ENCODE results near the gene CD58. TPM values are rescaled to one million over a fixed set of nuclear protein-coding genes. Genes with fewer than 3 reads are reported as not detected.
"Not testable (repeated sequence)": the region's sequence is repeated elsewhere in the genome, so short reads cannot be mapped to it uniquely, and the experiment has no call there.

CD58 gene
- total and polyA plus RNA-seq, 2 of the 4 experiments (the other 2 are of a cell fraction) = 5.4 to 5.7 TPM

GRCh38 chr1:116606067-116606466 is 35.2 kb upstream of the CD58 start:
- H2BK5ac ChIP-seq (ENCODE audit: low read depth, low read length, poor library complexity, severe bottlenecking); H3K4me1 ChIP-seq (ENCODE audit: control insufficient read depth, insufficient read depth, low read length); intact Hi-C loops (cut with micrococcal nuclease); H3K36me3 ChIP-seq (ENCODE audit: control insufficient read depth, insufficient read depth, low read length); BruUV-seq (replicated peaks); H3K9ac ChIP-seq (ENCODE audit: low read depth, low read length); POLR2A ChIA-PET (ENCODE audit: unreplicated experiment); H3K4me2 ChIP-seq (ENCODE audit: low read depth, low read length); H2BK120ac ChIP-seq (ENCODE audit: low read depth, low read length); H3K18ac ChIP-seq (ENCODE audit: low read depth, low read length); CTCF ChIA-PET; H3K4me3 ChIP-seq (ENCODE audit: insufficient read depth, low read depth, low read length); H3K4ac ChIP-seq (ENCODE audit: low read depth, low read length); H3K79me1 ChIP-seq (ENCODE audit: low read depth in 1 of 2, low read length in 2 of 2); ATAC-seq (ENCODE audit: low read depth); dilution Hi-C loops (cut with HindIII; ENCODE audit: low sequenced_read_pairs, unreplicated experiment); DNase-seq; H2AFZ ChIP-seq (replicated peaks; ENCODE audit: low read length, poor library complexity); H3K14ac ChIP-seq (replicated peaks; ENCODE audit: low read depth, low read length); H3K23ac ChIP-seq (ENCODE audit: low read depth, low read length); H3K27me3 ChIP-seq (ENCODE audit: control insufficient read depth, insufficient read depth, low read length); in situ Hi-C loops (cut with MboI; ENCODE audit: low sequenced_read_pairs); H2AK9ac ChIP-seq (replicated peaks; ENCODE audit: low read depth, low read length, poor library complexity); H4K20me1 ChIP-seq (ENCODE audit: insufficient read depth, low read length); H3K9me1 ChIP-seq (ENCODE audit: insufficient read depth, low read length); H4K91ac ChIP-seq (ENCODE audit: insufficient read depth, low read depth, low read length); H3K27ac ChIP-seq (ENCODE audit: insufficient read depth, low read length); H4K8ac ChIP-seq (ENCODE audit: low read depth in 2 of 2, low read length in 2 of 2); H2BK20ac ChIP-seq (ENCODE audit: low read depth, low read length); H2BK15ac ChIP-seq (ENCODE audit: low read depth, low read length); H2AK5ac ChIP-seq (ENCODE audit: low read depth, low read length); H3K9me3 ChIP-seq (ENCODE audit: control insufficient read depth, insufficient read depth, low read length); H4K5ac ChIP-seq (ENCODE audit: low read depth, low read length); H3K56ac ChIP-seq (ENCODE audit: extremely low read depth, insufficient read depth, low read length): not testable (repeated sequence)
- WGBS, 2 experiments (ENCODE audit: extremely low coverage in 2 of 2, insufficient read length in 1 of 2) = no CpG with 5 or more reads among the region's 8 CpGs
